Measurements from ENCODE around the gene MYO9B.
"Not testable (repeated sequence)": the region's sequence is repeated elsewhere in the genome, so short reads cannot be mapped to it uniquely, and the experiment has no call there.

Gene MYO9B

DNA sequence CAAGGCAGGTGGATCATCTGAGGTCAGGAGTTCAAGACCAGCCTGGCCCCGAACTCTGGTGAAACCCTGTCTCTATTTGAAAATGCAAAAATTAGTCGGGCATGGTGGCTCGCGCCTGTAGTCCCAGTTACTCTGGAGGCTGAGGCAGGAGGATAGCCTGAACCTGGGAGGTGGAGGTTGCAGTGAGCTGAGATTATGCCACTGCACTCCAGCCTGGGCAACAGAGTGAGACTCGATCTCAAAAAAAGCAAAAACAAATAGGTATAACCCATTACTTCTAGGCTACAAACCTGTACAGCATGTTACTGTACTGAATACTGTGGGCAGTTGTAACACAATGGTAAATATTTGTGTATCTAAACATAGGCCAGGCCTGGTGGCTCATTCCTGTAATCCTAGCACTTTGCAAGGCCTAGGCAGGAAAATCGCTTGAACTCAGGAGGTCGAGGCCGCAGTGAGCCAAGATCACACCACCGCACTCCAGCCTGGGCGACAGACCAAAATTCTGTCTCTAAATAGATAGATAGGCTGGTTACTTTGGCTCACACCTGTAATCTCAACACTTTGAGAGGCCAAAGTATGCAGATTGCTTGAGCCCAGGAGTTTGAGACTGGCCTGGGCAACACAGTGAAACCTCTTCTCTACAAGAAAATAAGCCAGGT, 63.5 kb downstream of the MYO9B start:
- peak overlapping the region; percentile 73 for H3K27ac ChIP-seq
- TF ChIP-seq, protein P1, sequence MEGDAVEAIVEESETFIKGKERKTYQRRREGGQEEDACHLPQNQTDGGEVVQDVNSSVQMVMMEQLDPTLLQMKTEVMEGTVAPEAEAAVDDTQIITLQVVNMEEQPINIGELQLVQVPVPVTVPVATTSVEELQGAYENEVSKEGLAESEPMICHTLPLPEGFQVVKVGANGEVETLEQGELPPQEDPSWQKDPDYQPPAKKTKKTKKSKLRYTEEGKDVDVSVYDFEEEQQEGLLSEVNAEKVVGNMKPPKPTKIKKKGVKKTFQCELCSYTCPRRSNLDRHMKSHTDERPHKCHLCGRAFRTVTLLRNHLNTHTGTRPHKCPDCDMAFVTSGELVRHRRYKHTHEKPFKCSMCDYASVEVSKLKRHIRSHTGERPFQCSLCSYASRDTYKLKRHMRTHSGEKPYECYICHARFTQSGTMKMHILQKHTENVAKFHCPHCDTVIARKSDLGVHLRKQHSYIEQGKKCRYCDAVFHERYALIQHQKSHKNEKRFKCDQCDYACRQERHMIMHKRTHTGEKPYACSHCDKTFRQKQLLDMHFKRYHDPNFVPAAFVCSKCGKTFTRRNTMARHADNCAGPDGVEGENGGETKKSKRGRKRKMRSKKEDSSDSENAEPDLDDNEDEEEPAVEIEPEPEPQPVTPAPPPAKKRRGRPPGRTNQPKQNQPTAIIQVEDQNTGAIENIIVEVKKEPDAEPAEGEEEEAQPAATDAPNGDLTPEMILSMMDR (conservative IDR thresholded peaks at IDR 0.05), result no peak

DNA sequence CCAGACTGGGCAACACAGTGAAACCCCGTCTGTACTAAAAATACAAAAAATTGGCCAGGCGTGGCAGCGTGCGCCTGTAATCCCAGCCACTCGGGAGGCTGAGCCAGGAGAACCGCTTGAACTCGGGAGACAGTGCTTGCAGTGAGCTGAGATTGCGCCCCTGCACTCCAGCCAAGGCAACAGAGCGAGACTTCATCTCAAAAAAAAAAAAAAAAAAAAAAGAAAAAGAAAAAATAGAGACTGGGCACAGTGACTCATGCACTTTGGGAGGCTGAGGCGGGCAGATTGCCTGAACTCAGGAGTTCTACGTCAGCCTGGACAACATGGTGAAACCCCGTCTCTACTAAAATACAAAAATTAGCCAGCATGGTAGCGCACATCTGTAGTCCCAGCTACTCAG, 69.2 kb downstream of the MYO9B start:
- H3K27ac ChIP-seq, result not testable (repeated sequence)

DNA sequence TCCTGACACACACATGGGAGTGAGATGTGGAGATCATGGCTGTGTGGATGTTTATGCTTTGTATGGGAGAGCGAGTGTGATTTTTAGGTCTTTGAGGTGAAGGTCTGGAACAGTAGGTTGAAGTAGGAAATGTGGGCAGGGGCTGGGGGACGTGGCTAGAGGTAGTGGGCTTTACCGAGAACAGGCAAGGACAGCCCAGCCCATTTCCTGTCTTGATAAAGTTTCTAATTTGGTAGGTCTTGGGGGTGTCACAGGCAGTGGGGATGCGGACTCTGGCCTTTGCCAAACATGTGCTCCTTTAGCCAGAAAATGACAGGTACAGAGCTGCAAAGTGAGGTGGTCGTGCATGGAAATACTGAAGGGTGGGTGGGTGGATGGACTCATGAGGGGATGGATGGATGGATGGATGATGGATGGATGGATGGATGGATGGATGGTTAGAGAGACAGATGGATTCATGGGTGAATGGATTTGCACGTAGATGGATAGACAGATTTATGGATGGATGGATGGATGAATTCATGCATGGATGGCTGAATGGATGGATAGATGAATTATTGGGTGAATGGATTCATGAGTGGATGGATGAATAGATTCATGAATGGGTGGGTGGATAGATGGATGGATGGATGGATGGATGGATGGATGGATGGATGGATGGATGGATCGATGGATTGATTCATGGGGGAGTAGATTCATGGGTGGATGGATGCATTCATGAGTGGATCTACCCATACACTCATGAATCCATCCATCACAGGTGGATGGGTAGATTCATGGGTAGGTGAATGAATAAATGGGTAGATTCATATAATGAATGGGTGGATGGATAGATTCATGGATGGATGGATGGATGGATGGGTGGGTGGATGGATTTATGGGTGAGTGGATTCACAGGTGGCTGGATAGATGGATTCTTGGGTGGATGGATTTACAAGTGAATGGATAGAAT, 70.2 kb downstream of the MYO9B start:
- no peak overlapping the region for H3K27ac ChIP-seq

DNA sequence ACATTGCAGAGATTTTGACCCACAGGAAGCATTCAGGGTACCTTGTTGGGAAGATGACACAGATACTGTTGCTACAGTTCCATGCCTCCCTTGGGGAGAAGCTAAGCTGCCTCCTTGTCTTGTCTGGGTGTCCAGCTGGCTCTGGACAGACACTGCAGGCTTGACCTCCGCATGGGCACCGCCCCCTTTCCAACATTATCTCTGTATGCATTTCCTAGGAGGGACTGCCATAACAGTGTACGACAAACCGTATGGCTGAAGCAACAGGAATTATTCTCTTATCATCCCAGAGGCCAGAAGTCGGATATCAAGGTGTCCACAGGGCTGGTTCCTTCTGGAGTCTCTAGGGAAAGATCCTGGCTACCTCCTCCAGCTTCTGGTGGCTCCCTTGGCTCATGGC, 72.6 kb downstream of the MYO9B start:
- H3K27ac ChIP-seq, result no peak overlapping the region
- TF ChIP-seq, protein P1 (conservative IDR thresholded peaks at IDR 0.05), result no peak

More for the DNA sequence above, 70.2 kb downstream of the MYO9B start:
- TF ChIP-seq, protein P1 (conservative IDR thresholded peaks at IDR 0.05), result no peak

DNA sequence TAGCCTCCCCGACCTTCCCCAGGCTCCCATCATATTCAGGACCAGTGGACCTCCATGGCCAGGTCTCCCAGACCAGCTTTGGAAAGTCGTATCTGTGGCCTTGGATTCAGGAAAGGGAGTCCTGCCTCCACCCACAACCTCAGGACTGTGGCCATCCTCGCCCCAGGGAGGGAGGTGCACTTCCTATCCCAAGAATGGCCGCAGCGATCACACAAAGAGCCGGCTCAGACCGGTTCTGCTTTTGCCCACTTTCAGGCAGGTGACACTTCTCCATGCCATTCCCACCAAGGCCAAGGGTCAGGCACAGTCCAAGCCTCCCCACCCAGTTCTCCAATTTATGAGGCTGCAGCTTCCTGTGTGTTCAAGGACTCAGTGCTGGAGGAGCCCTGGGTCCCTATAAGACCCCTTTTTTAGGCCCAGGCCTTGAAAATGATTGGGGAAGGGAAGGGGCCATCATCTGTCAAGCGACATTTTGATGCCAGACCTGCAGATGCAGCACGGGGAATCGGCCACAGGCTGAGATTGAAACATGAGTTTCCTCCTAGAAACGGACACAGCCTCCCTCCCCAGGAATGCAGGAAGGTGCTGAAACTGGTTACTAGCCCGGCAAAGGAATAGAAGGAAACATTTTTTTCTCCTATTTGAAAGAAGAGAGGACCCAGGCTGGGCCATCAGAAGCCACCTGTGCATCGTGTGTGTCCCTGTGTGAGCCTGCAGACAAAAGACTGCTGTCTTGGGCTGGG, 74.0 kb downstream of the MYO9B start:
- no peak overlapping the region for H3K27ac ChIP-seq
- TF ChIP-seq, protein P1 (conservative IDR thresholded peaks at IDR 0.05), result no peak

DNA sequence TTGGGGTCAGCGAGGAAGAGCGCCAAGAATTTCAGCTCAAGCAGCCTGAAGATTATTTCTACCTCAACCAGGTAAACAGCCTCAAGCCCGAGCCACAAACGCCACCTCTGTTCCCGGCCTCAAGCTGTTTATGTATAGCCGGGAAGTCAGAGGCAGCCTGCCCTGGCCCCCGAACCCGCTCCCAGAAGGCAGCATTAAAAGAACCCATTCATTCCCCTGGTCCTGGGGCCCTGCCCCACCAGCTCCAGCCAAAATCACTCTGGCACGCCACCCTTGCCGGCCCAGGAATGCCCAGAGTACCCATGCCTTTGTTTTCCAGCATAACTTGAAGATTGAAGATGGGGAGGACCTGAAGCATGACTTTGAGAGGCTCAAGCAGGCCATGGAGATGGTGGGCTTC, 78.4 kb downstream of the MYO9B start:
- TF ChIP-seq, protein P1 (conservative IDR thresholded peaks at IDR 0.05), result no peak
- H3K27ac ChIP-seq, result no peak overlapping the region

DNA sequence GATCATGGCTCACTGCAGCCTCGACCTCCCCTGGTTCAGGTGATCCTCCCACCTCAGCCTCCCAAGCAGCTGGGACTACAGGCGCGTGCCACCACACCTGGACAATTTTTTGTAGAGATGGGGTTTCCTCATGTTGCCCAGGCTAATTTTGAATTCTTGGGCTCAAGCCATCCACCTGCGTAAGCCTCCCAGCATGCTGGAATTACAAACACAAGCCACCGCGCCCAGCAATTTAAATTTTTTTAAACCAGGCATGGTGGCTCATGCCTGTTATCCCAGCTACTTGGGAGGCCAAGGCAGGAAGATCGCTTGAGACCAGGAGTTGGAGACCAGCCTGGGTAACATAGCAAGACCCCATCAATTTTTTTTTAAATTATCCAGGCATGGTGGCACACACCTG, 79.7 kb downstream of the MYO9B start:
- no peak overlapping the region for H3K27ac ChIP-seq
- TF ChIP-seq, protein P1 (conservative IDR thresholded peaks at IDR 0.05), result no peak

All from VCaP (cell line).